Measurements from ENCODE around the gene NEUROG1. TPM values are rescaled to one million over a fixed set of nuclear protein-coding genes. Genes with fewer than 3 reads are reported as not detected.

Gene NEUROG1, protein sequence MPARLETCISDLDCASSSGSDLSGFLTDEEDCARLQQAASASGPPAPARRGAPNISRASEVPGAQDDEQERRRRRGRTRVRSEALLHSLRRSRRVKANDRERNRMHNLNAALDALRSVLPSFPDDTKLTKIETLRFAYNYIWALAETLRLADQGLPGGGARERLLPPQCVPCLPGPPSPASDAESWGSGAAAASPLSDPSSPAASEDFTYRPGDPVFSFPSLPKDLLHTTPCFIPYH
- total RNA-seq (not detected), polyA plus RNA-seq (not detected)

DNA sequence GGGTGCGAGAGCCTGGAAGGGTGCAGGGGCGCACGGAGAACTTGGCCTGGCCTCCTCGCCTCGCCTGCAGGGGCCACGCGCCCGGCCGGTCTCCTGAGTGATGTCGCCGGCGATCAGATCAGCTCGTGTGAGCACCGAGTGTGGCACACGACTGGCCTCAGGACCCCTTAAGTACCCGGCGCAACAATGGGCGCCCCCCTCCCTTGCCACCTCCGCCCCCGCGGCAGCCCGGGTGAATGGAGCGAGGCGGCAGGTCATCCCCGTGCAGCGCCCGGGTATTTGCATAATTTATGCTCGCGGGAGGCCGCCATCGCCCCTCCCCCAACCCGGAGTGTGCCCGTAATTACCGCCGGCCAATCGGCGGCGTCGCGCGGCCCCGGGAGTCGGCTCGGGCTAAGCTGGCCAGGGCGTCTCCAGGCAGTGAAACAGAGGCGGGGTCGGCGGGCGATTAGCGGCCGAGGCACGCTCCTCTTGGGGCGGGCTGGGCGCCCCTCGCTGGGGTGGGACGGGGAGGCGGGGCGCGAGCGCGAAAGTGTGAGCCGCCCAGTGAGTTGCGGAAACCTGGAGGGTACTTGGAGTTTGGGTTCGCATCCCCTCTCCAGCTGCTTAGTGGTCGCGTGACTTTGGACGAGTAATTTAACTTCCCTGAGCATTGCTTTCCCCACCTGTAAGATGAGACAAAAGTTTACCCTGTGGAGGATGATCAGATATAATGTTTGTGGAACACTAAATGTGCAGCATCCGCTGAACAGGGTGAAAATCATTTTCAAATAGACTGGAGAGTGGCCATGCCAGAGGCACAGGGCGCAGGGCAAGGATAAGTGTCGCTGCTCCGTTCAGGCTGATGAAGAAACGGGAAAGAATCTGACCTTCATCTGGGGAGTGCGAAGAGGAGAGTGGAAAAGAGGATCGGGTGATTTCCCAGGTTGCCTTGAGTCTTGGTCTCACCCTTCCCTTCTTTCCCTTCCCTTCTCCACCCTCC is at the start of gene NEUROG1:
TSS of gene NEUROG1 (minus strand) at position 145 of the 982 bp plus-strand sequence. CDS start 274 bp downstream, outside the sequence.
- H3K4me1 ChIP-seq (ENCODE audit: insufficient read depth) = no peaks in the 10 kb centered on the region
- H3K4me3 ChIP-seq (ENCODE audit: low read depth, low read length) = peak within 1 kb of the TSS; percentile 19
- no peak within 1 kb of the TSS for H3K27ac ChIP-seq (ENCODE audit: low read depth)
- no peaks in the 10 kb centered on the region for H3K36me3 ChIP-seq (ENCODE audit: insufficient read depth)
- no peak for DNase-seq (ENCODE audit: extremely low spot score)
- WGBS = 3% methylated on average over 74 of the region's 74 CpGs

DNA sequence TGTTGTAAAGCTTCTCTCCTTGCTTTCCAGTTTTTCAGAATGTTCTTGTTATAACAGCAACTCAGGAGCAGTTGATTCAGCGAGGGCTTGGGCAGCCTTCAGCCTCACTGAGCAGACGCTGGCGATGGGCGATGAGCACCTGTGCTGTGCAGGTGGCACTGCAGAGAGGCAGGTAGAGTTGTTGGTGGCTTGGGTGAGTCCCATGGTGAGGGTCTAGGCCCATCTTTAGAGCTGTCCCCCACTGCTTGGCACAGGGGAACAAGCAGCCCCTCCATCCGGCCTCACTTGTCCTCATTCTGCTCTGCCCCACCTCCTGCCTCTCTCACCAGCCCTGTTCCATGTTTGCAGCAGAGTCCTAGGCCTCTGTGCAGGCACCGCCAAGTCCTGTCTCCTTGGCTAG is 49.2 kb upstream of the NEUROG1 start:
- 93% methylated on average over 6 of the region's 6 CpGs for WGBS
- no peaks in the 10 kb centered on the region for H3K36me3 ChIP-seq (ENCODE audit: insufficient read depth)
- H3K27ac ChIP-seq (ENCODE audit: low read depth) = no peak overlapping the region
- no peaks in the 10 kb centered on the region for H3K4me1 ChIP-seq (ENCODE audit: insufficient read depth)
- DNase-seq (ENCODE audit: extremely low spot score) = no peak
- H3K4me3 ChIP-seq (ENCODE audit: low read depth, low read length) = no peak overlapping the region

DNA sequence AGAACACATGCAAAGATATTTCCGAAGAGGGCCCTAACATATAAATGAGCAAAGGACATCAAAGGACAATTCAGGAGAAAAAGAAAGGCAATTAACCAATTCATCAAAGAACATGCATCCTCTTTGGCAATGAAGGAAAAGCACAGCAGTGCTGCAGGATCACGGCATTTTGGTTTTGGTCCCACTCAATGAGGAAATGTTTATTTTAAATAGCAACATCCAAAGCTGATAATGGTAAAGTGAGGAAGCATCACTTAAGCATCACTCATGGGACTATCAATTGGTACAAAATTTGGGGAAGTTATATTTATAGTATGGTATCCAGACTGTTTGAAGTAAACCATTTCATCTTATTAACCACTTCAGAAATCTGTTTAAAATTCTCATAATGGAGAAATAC is 48.5 kb upstream of the NEUROG1 start:
- no peak overlapping the region for H3K27ac ChIP-seq (ENCODE audit: low read depth)
- H3K4me1 ChIP-seq (ENCODE audit: insufficient read depth) = no peaks in the 10 kb centered on the region
- no peak overlapping the region for H3K4me3 ChIP-seq (ENCODE audit: low read depth, low read length)
- DNase-seq (ENCODE audit: extremely low spot score) = no peak
- WGBS = 81% methylated on average over 2 of the region's 2 CpGs
- no peaks in the 10 kb centered on the region for H3K36me3 ChIP-seq (ENCODE audit: insufficient read depth)

DNA sequence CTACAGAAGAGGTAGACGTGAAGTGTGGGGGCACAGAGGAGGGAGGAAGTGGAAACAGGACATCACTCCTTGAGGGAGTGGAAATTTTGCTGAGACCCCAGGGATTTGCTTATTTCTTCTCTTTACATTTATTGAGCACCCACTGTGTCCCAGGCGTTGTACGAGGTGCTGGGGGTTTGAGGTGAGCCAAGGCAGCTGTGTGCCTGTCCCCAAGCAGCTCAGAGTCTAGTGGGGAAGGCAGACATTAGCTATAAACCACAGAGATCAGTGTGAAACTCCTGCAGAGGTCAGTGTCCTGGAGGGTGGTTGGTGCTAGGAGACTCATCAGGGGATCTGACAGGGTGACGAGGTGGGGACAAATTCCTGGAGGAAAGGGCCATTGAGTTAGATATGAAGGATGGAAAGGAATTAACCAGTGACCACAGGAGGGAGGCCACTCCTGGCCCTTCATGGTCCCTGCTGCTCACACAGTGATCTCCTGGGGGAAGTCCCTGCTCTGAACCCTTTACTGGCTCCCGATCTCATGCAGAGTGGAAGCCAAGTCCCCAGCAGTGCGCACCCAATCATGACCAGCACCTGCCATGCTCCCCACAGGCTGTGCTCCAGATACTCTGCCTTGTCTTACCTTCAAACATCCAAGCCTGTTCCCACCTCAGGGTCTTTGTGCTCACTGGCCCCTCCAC is 46.5 kb upstream of the NEUROG1 start:
- H3K27ac ChIP-seq (ENCODE audit: low read depth) = no peak overlapping the region
- H3K4me3 ChIP-seq (ENCODE audit: low read depth, low read length) = no peak overlapping the region
- 76% methylated on average over 6 of the region's 6 CpGs for WGBS
- DNase-seq (ENCODE audit: extremely low spot score) = no peak
- H3K4me1 ChIP-seq (ENCODE audit: insufficient read depth) = no peaks in the 10 kb centered on the region
- no peaks in the 10 kb centered on the region for H3K36me3 ChIP-seq (ENCODE audit: insufficient read depth)

DNA sequence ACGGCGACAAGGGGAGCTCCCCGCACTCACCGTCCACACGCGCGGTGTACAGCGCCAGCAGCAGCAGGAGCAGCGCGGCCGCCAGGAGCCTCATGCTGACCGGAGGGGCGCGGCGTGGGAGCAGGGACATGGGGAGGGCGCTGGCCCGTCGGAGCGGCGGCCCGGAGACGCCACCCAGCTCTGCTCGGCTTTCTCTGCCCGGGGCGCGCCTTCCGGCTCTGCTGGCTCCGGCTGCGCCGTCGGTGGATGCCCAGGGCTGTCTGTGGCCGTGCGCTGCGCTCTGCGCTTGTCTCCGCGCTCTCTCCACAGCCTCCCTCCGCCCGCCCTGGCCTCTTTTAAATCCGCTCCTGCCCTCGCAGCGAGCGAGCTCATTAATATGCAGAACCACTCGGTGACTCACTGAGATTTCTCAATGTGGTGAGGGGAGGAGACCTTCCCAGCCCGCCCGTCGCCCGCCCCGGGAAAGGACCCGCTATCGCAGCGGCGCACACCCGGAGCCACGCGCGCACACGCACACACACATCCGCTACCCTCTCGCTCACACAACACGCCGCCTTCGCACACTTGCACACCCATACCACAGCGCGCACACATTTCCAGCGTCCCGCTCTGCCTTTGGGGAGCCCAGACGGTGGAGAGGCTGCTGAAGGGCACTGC is 43.0 kb upstream of the NEUROG1 start, which contains the start of gene CXCL14:
TSS of gene CXCL14 (minus strand) at position 307 of the 657 bp plus-strand sequence. CDS start at position 94, 213 bp downstream.
- H3K27ac ChIP-seq (ENCODE audit: low read depth) = no peak within 1 kb of the TSS
- whole genome bisulfite sequencing = under 1% methylated on average over 68 of the region's 68 CpGs
- DNase-seq (ENCODE audit: extremely low spot score) = peak; percentile 33
- H3K36me3 ChIP-seq (ENCODE audit: insufficient read depth) = no peaks in the 10 kb centered on the region
- no peaks in the 10 kb centered on the region for H3K4me1 ChIP-seq (ENCODE audit: insufficient read depth)
- peak within 1 kb of the TSS; percentile 37 for H3K4me3 ChIP-seq (ENCODE audit: low read depth, low read length)

DNA sequence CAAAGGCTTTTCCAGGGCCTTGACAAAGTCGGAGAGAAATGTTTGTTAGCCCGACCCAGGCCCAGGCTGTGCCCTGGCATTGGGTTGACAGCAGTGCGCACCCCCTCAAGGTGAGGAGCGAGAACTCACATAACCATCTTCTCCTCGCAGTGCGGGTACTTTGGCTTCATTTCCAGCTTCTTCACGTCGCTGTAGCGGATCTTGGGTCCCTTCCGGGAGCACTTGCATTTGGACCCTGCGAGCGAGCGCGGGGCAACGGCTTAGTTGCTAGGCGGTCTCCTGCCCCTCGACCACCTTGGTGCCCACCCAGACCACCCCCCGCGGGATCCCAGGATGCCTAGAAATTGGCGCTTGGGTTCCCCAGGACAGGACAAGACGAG is 42.5 kb upstream of the NEUROG1 start:
- H3K27ac ChIP-seq (ENCODE audit: low read depth) = no peak overlapping the region
- 11% methylated on average over 21 of the region's 21 CpGs for WGBS
- DNase-seq (ENCODE audit: extremely low spot score) = no peak
- H3K36me3 ChIP-seq (ENCODE audit: insufficient read depth) = no peaks in the 10 kb centered on the region
- H3K4me1 ChIP-seq (ENCODE audit: insufficient read depth) = no peaks in the 10 kb centered on the region
- peak overlapping the region; percentile 37 for H3K4me3 ChIP-seq (ENCODE audit: low read depth, low read length)

DNA sequence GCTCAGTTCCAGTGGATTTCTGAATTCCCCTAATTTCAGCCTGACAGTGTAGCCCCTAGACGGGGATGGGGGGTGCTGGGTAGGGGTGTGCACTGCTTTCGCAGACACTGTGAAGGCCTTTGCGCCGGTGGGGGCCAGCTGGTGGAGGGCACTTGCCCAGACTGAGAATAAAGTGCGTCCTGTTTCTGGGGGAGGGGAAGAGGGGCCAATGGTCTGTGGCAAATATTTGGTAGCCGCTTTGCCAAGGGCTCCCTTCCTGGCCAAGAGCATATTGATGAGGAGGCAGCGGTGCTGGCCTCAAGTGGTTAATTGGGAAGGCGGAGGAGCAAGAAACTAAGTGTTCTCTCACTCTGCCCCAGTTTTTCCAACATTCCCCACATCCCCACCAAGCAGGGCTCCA is 41.7 kb upstream of the NEUROG1 start:
- Histone ChIP-seq H3K27ac (ENCODE audit: low read depth) (no peak overlapping the region), H3K36me3 (ENCODE audit: insufficient read depth) (no peaks in the 10 kb centered on the region), H3K4me3 (ENCODE audit: low read depth, low read length) (no peak overlapping the region), H3K4me1 (ENCODE audit: insufficient read depth) (no peaks in the 10 kb centered on the region)
- DNase-seq (ENCODE audit: extremely low spot score) = no peak
- 59% methylated on average over 8 of the region's 8 CpGs for WGBS

DNA sequence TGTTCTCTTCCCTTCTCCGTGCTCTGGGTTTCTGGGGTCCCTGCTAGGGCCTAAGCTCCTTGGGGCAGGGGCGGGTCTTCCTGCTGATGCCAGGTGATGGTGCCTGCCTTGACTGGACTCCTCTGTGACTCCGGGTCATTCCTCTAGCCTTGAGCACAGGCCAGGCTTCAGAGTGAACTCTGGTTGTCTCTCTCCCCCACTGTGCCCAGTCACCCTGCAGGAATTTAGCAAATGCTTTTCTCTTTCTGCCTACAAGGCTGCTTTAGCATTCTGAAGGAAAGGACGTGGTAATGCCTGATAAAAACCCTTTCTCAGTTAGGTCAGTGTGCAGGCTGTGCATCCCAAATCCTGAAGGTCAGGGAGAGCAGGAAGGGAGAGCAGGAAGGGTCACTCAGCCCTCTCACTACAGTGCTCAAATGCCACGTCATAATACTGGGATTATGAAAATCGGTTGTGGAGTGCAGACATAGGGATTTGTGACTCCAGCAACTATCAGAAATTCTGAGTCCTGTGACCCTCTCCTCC is 40.4 kb upstream of the NEUROG1 start:
- DNase-seq (ENCODE audit: extremely low spot score) = no peak
- no peak overlapping the region for H3K4me3 ChIP-seq (ENCODE audit: low read depth, low read length)
- 61% methylated on average over 6 of the region's 6 CpGs for WGBS
- no peak overlapping the region for H3K27ac ChIP-seq (ENCODE audit: low read depth)
- H3K4me1 ChIP-seq (ENCODE audit: insufficient read depth) = no peaks in the 10 kb centered on the region
- no peaks in the 10 kb centered on the region for H3K36me3 ChIP-seq (ENCODE audit: insufficient read depth)

DNA sequence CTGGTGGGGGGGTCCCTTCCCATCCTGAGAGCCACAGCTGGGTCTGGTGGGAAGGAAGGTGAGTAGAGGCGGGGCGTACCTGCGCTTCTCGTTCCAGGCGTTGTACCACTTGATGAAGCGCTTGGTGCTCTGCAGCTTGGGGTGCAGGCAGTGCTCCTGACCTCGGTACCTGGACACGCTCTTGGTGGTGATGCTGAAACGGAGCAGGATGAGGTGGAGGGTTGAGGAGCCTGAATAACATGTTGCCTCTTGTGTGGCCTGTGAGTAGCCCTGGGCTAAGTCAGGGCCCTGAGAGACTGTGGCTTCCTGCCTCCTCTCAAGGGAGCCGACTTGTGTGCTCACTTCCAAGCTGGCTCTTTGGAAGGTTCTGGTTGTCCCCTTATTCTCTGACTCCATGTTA is 38.7 kb upstream of the NEUROG1 start:
- WGBS = 90% methylated on average over 10 of the region's 10 CpGs
- H3K4me1 ChIP-seq (ENCODE audit: insufficient read depth) = no peaks in the 10 kb centered on the region
- no peaks in the 10 kb centered on the region for H3K36me3 ChIP-seq (ENCODE audit: insufficient read depth)

DNA sequence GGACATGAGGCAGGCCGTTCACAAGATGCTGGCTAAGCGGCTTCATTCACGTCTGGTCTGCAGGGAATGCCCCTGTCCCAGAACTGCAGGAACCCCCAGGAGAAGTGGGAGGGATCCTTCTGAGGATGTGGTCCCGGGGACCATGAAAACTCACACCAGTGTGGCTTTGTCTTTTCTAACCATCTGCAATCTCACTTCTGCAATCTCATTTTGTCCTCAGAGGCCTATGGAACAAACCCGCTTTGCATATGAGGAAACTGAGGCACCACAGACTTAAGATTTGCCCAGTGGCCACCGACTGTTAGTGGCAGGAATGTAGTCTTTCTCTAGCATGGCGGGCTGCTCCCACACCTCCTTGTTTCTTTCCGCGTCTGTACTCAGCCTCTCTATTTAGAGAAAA is 36.1 kb upstream of the NEUROG1 start:
- Histone ChIP-seq H3K4me1 (ENCODE audit: insufficient read depth) (no peaks in the 10 kb centered on the region), H3K36me3 (ENCODE audit: insufficient read depth) (no peaks in the 10 kb centered on the region), H3K27ac (ENCODE audit: low read depth) (no peak overlapping the region), H3K4me3 (ENCODE audit: low read depth, low read length) (no peak overlapping the region)
- no peak for DNase-seq (ENCODE audit: extremely low spot score)
- 85% methylated on average over 9 of the region's 9 CpGs for WGBS

More for the DNA sequence above, 38.7 kb upstream of the NEUROG1 start:
- DNase-seq (ENCODE audit: extremely low spot score) = no peak
- no peak overlapping the region for H3K4me3 ChIP-seq (ENCODE audit: low read depth, low read length)
- H3K27ac ChIP-seq (ENCODE audit: low read depth) = no peak overlapping the region

DNA sequence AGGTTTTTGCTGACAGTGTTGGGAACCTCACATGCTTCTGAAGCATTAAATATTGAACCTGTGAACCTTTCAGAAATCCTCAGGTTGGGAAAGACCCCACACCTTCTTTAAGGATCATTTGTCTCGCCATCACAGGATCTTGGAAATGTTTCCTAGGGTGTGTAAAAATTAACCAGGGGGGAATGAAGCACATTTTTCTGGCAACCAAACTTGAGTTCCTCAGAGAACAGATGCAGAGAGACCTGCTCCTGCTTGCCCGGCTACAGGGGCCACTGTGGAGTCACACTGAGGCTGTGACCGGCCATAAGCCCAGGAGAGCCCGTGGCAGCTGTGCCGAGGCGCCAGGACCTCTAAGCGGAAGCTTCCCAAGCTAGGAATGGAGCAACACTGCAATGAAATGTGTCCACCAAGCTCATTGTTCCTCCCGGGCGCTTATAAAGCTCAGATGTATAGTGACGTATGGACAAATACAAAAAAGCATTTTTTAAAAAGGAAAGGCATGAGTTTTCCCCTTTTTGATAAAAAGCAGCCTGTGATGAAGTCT is 35.4 kb upstream of the NEUROG1 start:
- H3K4me3 ChIP-seq (ENCODE audit: low read depth, low read length) = no peak overlapping the region
- H3K27ac ChIP-seq (ENCODE audit: low read depth) = no peak overlapping the region
- DNase-seq (ENCODE audit: extremely low spot score) = no peak
- H3K4me1 ChIP-seq (ENCODE audit: insufficient read depth) = no peaks in the 10 kb centered on the region
- WGBS = 73% methylated on average over 10 of the region's 10 CpGs
- no peaks in the 10 kb centered on the region for H3K36me3 ChIP-seq (ENCODE audit: insufficient read depth)

DNA sequence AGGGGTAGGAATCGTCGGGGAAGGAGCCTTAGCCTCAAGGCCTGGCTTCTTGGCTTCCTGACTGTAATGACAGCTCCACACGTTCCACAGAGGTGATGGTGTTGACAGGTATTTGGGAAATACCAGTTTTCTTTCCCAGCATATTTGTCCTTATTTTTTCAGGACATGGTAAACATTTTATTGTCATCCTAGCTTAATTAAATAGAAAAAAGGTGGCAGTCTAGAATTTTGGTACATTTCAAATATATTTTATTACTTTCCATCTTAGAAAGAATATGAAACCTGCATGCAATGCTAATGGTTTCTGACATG is 34.6 kb upstream of the NEUROG1 start:
- WGBS = 48% methylated on average over 3 of the region's 3 CpGs
- H3K36me3 ChIP-seq (ENCODE audit: insufficient read depth) = no peaks in the 10 kb centered on the region
- DNase-seq (ENCODE audit: extremely low spot score) = no peak
- no peak overlapping the region for H3K4me3 ChIP-seq (ENCODE audit: low read depth, low read length)
- H3K4me1 ChIP-seq (ENCODE audit: insufficient read depth) = no peaks in the 10 kb centered on the region
- H3K27ac ChIP-seq (ENCODE audit: low read depth) = no peak overlapping the region

All from urinary bladder (tissue), 4 donors.